A673 (cell line): ENCODE measurements around the gene C14orf132. TPM values are rescaled to one million over a fixed set of nuclear protein-coding genes. Genes with fewer than 3 reads are reported as not detected.
A peak's percentile ranks its signal among the peaks of the same experiment; 100 is the strongest.

ENCODE experiments used
- BruUV-seq: library from RNA; stranded (reverse); fragments of 400-500 nt; replicated peaks from 2 replicates; lab custom pipeline; 2021; lab: Mats Ljungman, UMichigan
- CTCF ChIA-PET: fragments of 300-600 bp; sonication (Branson Sonifier 250); formaldehyde crosslinking; loops from one replicate; lab custom pipeline; 2022; ENCODE audit warnings: antibody characterized with exemption; lab: Charles Lee
- POLR2A ChIA-PET: fragments of 300-600 bp; sonication (Branson Sonifier 250); formaldehyde crosslinking; loops from one replicate; lab custom pipeline; 2022; ENCODE audit warnings: antibody characterized with exemption; ENCODE audit not compliant: low non-redundant PET; lab: Charles Lee
- DNase-seq: peaks from one replicate; pipeline ENCODE4 v3.0.0-alpha.2; 2015; ENCODE audit warnings: low spot score
- H3K27ac ChIP-seq: fragments of 200-600 bp; sonication (generic); 2 replicates; pipeline ENCODE4 v1.5.1; 2016; ENCODE audit warnings: mixed run types, low read depth, mild to moderate bottlenecking, mixed read lengths, antibody characterized with exemption, low read length; ENCODE audit not compliant: poor library complexity, severe bottlenecking
- H3K27me3 ChIP-seq: fragments of 200-600 bp; sonication (generic); replicated peaks from 2 replicates; pipeline ENCODE4 v1.6.1; 2017; ENCODE audit warnings: mixed run types, low read depth, mild to moderate bottlenecking, mixed read lengths, antibody characterized with exemption, low read length; ENCODE audit not compliant: insufficient read depth, poor library complexity
- H3K36me3 ChIP-seq: fragments of 200-600 bp; sonication (generic); 2 replicates; pipeline ENCODE4 v1.6.1; 2016; ENCODE audit warnings: mixed run types, mild to moderate bottlenecking, mixed read lengths, antibody characterized with exemption, low read length; ENCODE audit not compliant: insufficient read depth, poor library complexity, severe bottlenecking
- H3K4me1 ChIP-seq: fragments of 200-600 bp; sonication (generic); 2 replicates; pipeline ENCODE4 v1.6.1; 2017; ENCODE audit warnings: mixed run types, mild to moderate bottlenecking, mixed read lengths, antibody characterized with exemption, low read length; ENCODE audit not compliant: insufficient read depth, poor library complexity, severe bottlenecking
- H3K4me3 ChIP-seq: fragments of 200-600 bp; sonication (generic); 2 replicates; pipeline ENCODE4 v1.5.1; 2016; ENCODE audit warnings: low read depth, mixed run types, mild to moderate bottlenecking, mixed read lengths, low read length; ENCODE audit not compliant: poor library complexity, severe bottlenecking
- H3K9me3 ChIP-seq: fragments of 200-600 bp; sonication (generic); 2 replicates; pipeline ENCODE4 v1.6.1; 2016; ENCODE audit warnings: mixed run types, low read depth, mild to moderate bottlenecking, mixed read lengths, antibody characterized with exemption, low read length; ENCODE audit not compliant: poor library complexity, severe bottlenecking
- EZH2 ChIP-seq: fragments of 200-600 bp; sonication (generic); IDR thresholded peaks from 2 replicates; pipeline ENCODE4 v1.6.1; 2017; ENCODE audit warnings: borderline replicate concordance, low read depth, mild to moderate bottlenecking, mixed read lengths, antibody characterized with exemption, low read length; ENCODE audit not compliant: poor library complexity, severe bottlenecking
- intact Hi-C: fragments of 100-400 bp; cut with micrococcal nuclease; formaldehyde crosslinking; loops from one replicate; pipeline ENCODE4 v1.10.0; 2022; ENCODE audit not compliant: unreplicated experiment
- total RNA-seq: library from RNA; stranded (reverse); gene quantifications from 2 replicates; pipeline ENCODE4 v1.2.3, GENCODE V29; 2021
- TF ChIP-seq, protein P1 (sequence below): fragments of 300-800, 200-600 bp; sonication (generic); conservative IDR thresholded peaks from 2 replicates; pipeline ENCODE4 v1.5.1; 2017; ENCODE audit warnings: low read depth, mild to moderate bottlenecking, antibody characterized with exemption, low read length, moderate library complexity, mixed read lengths

The C14orf132 gene
- total RNA-seq, 1 experiment from 2014 or later = 8.3 TPM

DNA sequence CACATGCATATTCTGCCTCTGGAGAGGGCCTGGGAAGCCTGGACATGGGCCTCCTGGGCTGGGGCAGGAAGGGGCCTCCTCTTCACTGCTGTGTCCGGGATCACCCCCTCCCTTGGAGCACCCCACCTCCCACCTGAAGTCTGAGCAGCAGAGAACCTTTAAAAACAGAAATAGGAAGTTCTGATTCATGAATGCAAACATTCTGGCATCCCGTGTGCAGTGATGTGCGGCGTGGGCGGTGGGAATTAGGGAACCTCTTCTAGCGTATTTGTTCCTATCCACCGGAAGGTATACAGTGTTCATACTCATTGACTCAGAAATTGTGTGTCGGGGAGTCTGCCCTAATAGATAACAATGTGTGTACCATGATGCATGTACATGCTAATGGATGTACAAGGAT is 46.2 kb downstream of the C14orf132 start:
- no peaks in the 10 kb centered on the region for H3K27me3 ChIP-seq
- DNase-seq = no peak
- H3K36me3 ChIP-seq = no peaks in the 10 kb centered on the region
- CTCF ChIA-PET = no interaction called here
- no peak overlapping the region for H3K4me3 ChIP-seq
- H3K27ac ChIP-seq = no peak overlapping the region
- BruUV-seq = no TSS peak
- intact Hi-C loops = no loop called here
- H3K9me3 ChIP-seq = no peaks in the 10 kb centered on the region
- POLR2A ChIA-PET = no interaction called here
- H3K4me1 ChIP-seq = peaks cover 2% of the 10 kb centered on the region
- TF ChIP-seq EZH2 = no peak
- TF ChIP-seq, protein P1, sequence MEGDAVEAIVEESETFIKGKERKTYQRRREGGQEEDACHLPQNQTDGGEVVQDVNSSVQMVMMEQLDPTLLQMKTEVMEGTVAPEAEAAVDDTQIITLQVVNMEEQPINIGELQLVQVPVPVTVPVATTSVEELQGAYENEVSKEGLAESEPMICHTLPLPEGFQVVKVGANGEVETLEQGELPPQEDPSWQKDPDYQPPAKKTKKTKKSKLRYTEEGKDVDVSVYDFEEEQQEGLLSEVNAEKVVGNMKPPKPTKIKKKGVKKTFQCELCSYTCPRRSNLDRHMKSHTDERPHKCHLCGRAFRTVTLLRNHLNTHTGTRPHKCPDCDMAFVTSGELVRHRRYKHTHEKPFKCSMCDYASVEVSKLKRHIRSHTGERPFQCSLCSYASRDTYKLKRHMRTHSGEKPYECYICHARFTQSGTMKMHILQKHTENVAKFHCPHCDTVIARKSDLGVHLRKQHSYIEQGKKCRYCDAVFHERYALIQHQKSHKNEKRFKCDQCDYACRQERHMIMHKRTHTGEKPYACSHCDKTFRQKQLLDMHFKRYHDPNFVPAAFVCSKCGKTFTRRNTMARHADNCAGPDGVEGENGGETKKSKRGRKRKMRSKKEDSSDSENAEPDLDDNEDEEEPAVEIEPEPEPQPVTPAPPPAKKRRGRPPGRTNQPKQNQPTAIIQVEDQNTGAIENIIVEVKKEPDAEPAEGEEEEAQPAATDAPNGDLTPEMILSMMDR = no peak

DNA sequence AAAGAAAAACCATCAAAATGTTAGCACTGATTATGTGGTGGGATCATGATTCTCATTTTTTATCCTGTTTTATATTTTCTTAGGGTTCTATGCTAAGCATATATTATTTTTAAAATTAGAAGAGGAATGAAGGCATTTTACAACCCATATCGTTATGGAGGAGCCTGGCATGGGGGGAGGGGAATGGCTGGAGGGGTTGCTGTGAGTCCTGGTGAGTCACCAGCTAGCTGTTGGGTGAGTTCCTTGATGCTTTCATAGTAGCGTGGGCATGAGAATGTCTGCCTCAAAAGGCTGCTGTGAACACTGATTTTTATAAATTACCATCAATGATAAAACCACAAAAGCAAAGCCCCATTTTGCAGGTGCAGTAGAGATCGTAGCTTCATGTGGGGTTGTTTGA is 46.9 kb downstream of the C14orf132 start:
- no TSS peak for BruUV-seq
- intact Hi-C loops = no loop called here
- no peak for TF ChIP-seq EZH2
- H3K27me3 ChIP-seq = no peaks in the 10 kb centered on the region
- CTCF ChIA-PET = no interaction called here
- POLR2A ChIA-PET = no interaction called here
- peak; percentile 12 for DNase-seq
- H3K36me3 ChIP-seq = no peaks in the 10 kb centered on the region
- H3K27ac ChIP-seq = no peak overlapping the region
- H3K4me3 ChIP-seq = no peak overlapping the region
- H3K4me1 ChIP-seq = peaks cover 9% of the 10 kb centered on the region
- H3K9me3 ChIP-seq = no peaks in the 10 kb centered on the region

DNA sequence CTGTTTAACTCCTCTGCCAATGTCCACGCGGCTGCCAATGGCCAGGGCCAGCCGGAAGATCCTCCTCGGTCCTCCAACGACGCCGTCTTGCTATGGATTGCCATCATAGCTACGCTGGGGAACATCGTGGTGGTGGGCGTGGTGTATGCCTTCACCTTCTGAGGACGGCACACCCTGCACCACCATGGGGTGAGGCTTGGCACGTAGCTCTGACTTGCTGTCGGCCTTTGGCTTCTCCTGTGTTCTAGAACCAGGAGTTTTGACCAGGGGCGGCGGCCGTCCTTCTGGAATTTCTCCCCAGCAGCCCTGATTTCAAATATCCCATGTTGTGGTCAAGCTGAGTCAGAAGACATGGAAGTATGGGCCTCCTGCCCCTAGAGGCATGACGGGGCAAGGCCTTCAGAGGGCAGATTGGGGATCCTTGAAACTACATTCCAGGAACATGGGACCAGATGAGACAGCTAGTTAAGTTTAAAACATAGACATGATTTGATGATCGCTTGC is 47.5 kb downstream of the C14orf132 start:
- CTCF ChIA-PET = no interaction called here
- Histone ChIP-seq H3K9me3 (no peaks in the 10 kb centered on the region), H3K4me3 (no peak overlapping the region), H3K36me3 (no peaks in the 10 kb centered on the region), H3K4me1 (peaks cover 12% of the 10 kb centered on the region), H3K27me3 (no peaks in the 10 kb centered on the region), H3K27ac (no peak overlapping the region)
- no peak for TF ChIP-seq EZH2
- TF ChIP-seq, protein P1 = no peak
- DNase-seq = no peak
- intact Hi-C loops = no loop called here
- no TSS peak for BruUV-seq
- POLR2A ChIA-PET = no interaction called here

DNA sequence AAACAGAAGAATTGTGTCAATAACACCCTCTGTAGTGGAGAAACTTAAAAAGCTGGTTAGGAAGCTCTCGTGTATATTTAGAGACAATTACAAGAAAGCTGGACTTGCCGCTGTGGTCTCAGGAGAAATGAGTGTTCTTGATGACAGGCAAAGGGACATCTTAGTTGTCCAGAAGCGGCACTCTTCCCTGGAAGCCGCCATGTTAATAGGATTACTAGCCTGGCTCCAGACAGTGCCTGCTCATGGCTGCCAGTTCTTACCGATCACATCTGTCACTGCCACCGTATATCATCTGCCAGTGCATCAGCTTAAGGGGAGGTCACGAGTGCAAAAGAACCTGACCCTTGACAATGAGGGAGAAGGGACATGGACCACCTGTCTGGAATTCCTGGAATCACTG is 48.9 kb downstream of the C14orf132 start:
- intact Hi-C loops = no loop called here
- Histone ChIP-seq H3K4me3 (no peak overlapping the region), H3K4me1 (peaks cover 12% of the 10 kb centered on the region), H3K9me3 (no peaks in the 10 kb centered on the region), H3K36me3 (no peaks in the 10 kb centered on the region), H3K27me3 (no peaks in the 10 kb centered on the region), H3K27ac (no peak overlapping the region)
- TF ChIP-seq, protein P1 = no peak
- no peak for TF ChIP-seq EZH2
- POLR2A ChIA-PET = no interaction called here
- CTCF ChIA-PET = no interaction called here
- DNase-seq = no peak
- no TSS peak for BruUV-seq
